GM12891 (cell line): Measurements from ENCODE around the gene KRTAP5-8. TPM values are rescaled to one million over a fixed set of nuclear protein-coding genes. Genes with fewer than 3 reads are reported as not detected.
"Not testable (repeated sequence)": the region's sequence is repeated elsewhere in the genome, so short reads cannot be mapped to it uniquely, and the experiment has no call there.

Experiments
- DNase-seq: peaks from one replicate; pipeline ENCODE4 v3.0.0; 2011; ENCODE audit warnings: low spot score; ENCODE audit not compliant: insufficient read length
- FAIRE-seq: peaks from 2 replicates; lab custom pipeline; 2011; peaks lifted over from hg19 to GRCh38; lab: Jason Lieb, UNC
- PAX5 ChIP-seq: IDR thresholded peaks from 2 replicates; pipeline ENCODE4 v1.6.1; 2011; ENCODE audit warnings: low read length, moderate library complexity, mild to moderate bottlenecking; ENCODE audit not compliant: insufficient read depth, severe bottlenecking
- POLR2A ChIP-seq: IDR thresholded peaks from 2 replicates; pipeline ENCODE4 v1.6.1; 2011; ENCODE audit warnings: low read depth, low read length, control low read depth
- POLR2AphosphoS5 ChIP-seq: IDR thresholded peaks from 2 replicates; pipeline ENCODE4 v1.6.1; 2011; ENCODE audit warnings: low read depth, low read length, control low read depth
- POU2F2 ChIP-seq: IDR thresholded peaks from 2 replicates; pipeline ENCODE4 v1.6.1; 2011; ENCODE audit warnings: low read depth, mild to moderate bottlenecking, control low read depth, low read length, moderate library complexity
- SPI1 ChIP-seq: IDR thresholded peaks from 2 replicates; pipeline ENCODE4 v1.6.1; 2011; ENCODE audit warnings: low read depth, low read length, control low read depth
- TAF1 ChIP-seq: IDR thresholded peaks from 2 replicates; pipeline ENCODE4 v1.6.1; 2011; ENCODE audit warnings: low read depth, low read length, control low read depth
- polyA plus RNA-seq: library from polyadenylated mRNA; unstranded; fragments of >200 nt; gene quantifications from one replicate; pipeline ENCODE4 v1.2.1, GENCODE V29; 2012; ENCODE audit warnings: low read depth, missing spikeins, inconsistent platforms; ENCODE audit not compliant: missing spikeins

KRTAP5-8 gene
- 0.15 TPM for polyA plus RNA-seq

- DNase-seq, FAIRE-seq: not testable (repeated sequence)
These were observed at the start of gene KRTAP5-8 for GRCh38 chr11:71537977-71538665. KRTAP5-8 (plus strand) TSS chr11:71538025; CDS start chr11:71538056, 31 bp downstream.

- no peak for DNase-seq
- no peak for TF ChIP-seq POLR2AphosphoS5
- no peak for TF ChIP-seq TAF1
- no peak for TF ChIP-seq POLR2A
- no peak for TF ChIP-seq SPI1
- no peak for TF ChIP-seq PAX5
- no peak for FAIRE-seq
These were observed 49.0 kb upstream of the KRTAP5-8 start for GRCh38 chr11:71488681-71489270.

GRCh38 chr11:71489311-71490043, 48.3 kb upstream of the KRTAP5-8 start:
- TF ChIP-seq TAF1, result no peak
- TF ChIP-seq POLR2A, result no peak
- TF ChIP-seq PAX5, result no peak
- TF ChIP-seq POLR2AphosphoS5, result no peak
- TF ChIP-seq SPI1, result peak; percentile 22; the same call in 1 of the 2 replicates
- TF ChIP-seq POU2F2, result no peak
- DNase-seq, result peak; percentile 49
- no peak for FAIRE-seq

- DNase-seq, result no peak
- FAIRE-seq, result no peak
- TF ChIP-seq PAX5 (no peak), POLR2A (no peak), POLR2AphosphoS5 (no peak), POU2F2 (no peak), SPI1 (no peak), TAF1 (no peak)
These were observed 47.6 kb upstream of the KRTAP5-8 start for GRCh38 chr11:71490044-71490730.

GRCh38 chr11:71490731-71491390, 47.0 kb upstream of the KRTAP5-8 start:
- TF ChIP-seq TAF1 (no peak), SPI1 (no peak), PAX5 (no peak), POLR2AphosphoS5 (no peak), POLR2A (no peak), POU2F2 (no peak)
- no peak for FAIRE-seq

GRCh38 chr11:71491531-71491930, 46.3 kb upstream of the KRTAP5-8 start:
- FAIRE-seq, result no peak

More at GRCh38 chr11:71490731-71491390, 47.0 kb upstream of the KRTAP5-8 start:
- DNase-seq, result no peak

GRCh38 chr11:71491940-71492339, 45.9 kb upstream of the KRTAP5-8 start:
- no peak for TF ChIP-seq POLR2A
- no peak for TF ChIP-seq TAF1
- no peak for TF ChIP-seq POLR2AphosphoS5
- TF ChIP-seq SPI1, result no peak
- TF ChIP-seq POU2F2, result no peak
- TF ChIP-seq PAX5, result no peak
- DNase-seq, result no peak
- no peak for FAIRE-seq

More at GRCh38 chr11:71491531-71491930, 46.3 kb upstream of the KRTAP5-8 start:
- no peak for DNase-seq
- TF ChIP-seq PAX5, result no peak
- TF ChIP-seq TAF1, result no peak
- no peak for TF ChIP-seq POLR2AphosphoS5
- no peak for TF ChIP-seq POLR2A

GRCh38 chr11:71495286-71496230, 42.3 kb upstream of the KRTAP5-8 start:
- FAIRE-seq (peak; percentile 31), DNase-seq (no peak)
- TF ChIP-seq PAX5 (no peak), POLR2AphosphoS5 (no peak), SPI1 (no peak), POU2F2 (no peak), POLR2A (no peak), TAF1 (no peak)
